ENCODE results near the gene GSTP1. TPM values are rescaled to one million over a fixed set of nuclear protein-coding genes. Genes with fewer than 3 reads are reported as not detected.

Gene GSTP1
- total and polyA plus RNA-seq, 9 of the 15 experiments (the other 6 are each of a cell fraction or from before 2014, with no cell fraction given) = 592 to 2,150 (median 1,204) TPM

DNA sequence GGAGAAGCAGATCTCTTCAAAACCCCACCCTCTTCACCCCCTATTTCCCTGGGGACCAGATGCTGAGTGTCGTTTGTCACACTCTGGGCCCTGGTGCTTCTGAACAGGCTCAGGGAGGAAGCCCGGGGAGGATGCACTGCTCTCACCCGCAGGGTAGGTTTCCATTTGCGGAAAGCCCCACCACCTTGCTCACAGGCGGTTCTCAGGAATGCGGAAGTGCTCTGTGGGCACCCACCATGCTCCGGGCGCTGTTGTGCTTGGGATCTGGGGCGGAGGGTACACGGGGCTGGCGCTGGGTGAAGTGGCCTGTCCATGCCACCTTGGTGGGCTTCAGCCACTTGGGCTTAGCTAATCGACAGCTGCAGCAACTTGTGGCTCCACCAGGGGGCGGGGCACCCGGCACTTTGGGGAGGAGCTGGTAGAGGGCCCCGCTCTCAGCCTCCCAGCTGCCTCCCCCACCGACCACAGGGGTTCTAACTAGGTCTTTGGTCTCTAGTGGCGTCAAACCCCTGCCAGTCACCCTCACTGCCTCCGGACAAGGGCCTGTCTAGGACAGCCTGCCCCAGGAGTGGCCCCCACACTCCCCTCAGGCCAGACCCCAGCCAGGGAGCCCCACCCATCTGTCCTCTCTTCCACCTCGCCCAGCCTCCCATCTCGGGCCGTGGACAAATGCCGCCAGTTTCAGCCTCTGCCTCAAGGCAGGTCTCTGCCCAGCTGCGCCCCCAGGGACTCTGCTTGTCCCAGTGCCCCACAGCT, 30.5 kb downstream of the GSTP1 start (continued):
- TF ChIP-seq, protein P1, sequence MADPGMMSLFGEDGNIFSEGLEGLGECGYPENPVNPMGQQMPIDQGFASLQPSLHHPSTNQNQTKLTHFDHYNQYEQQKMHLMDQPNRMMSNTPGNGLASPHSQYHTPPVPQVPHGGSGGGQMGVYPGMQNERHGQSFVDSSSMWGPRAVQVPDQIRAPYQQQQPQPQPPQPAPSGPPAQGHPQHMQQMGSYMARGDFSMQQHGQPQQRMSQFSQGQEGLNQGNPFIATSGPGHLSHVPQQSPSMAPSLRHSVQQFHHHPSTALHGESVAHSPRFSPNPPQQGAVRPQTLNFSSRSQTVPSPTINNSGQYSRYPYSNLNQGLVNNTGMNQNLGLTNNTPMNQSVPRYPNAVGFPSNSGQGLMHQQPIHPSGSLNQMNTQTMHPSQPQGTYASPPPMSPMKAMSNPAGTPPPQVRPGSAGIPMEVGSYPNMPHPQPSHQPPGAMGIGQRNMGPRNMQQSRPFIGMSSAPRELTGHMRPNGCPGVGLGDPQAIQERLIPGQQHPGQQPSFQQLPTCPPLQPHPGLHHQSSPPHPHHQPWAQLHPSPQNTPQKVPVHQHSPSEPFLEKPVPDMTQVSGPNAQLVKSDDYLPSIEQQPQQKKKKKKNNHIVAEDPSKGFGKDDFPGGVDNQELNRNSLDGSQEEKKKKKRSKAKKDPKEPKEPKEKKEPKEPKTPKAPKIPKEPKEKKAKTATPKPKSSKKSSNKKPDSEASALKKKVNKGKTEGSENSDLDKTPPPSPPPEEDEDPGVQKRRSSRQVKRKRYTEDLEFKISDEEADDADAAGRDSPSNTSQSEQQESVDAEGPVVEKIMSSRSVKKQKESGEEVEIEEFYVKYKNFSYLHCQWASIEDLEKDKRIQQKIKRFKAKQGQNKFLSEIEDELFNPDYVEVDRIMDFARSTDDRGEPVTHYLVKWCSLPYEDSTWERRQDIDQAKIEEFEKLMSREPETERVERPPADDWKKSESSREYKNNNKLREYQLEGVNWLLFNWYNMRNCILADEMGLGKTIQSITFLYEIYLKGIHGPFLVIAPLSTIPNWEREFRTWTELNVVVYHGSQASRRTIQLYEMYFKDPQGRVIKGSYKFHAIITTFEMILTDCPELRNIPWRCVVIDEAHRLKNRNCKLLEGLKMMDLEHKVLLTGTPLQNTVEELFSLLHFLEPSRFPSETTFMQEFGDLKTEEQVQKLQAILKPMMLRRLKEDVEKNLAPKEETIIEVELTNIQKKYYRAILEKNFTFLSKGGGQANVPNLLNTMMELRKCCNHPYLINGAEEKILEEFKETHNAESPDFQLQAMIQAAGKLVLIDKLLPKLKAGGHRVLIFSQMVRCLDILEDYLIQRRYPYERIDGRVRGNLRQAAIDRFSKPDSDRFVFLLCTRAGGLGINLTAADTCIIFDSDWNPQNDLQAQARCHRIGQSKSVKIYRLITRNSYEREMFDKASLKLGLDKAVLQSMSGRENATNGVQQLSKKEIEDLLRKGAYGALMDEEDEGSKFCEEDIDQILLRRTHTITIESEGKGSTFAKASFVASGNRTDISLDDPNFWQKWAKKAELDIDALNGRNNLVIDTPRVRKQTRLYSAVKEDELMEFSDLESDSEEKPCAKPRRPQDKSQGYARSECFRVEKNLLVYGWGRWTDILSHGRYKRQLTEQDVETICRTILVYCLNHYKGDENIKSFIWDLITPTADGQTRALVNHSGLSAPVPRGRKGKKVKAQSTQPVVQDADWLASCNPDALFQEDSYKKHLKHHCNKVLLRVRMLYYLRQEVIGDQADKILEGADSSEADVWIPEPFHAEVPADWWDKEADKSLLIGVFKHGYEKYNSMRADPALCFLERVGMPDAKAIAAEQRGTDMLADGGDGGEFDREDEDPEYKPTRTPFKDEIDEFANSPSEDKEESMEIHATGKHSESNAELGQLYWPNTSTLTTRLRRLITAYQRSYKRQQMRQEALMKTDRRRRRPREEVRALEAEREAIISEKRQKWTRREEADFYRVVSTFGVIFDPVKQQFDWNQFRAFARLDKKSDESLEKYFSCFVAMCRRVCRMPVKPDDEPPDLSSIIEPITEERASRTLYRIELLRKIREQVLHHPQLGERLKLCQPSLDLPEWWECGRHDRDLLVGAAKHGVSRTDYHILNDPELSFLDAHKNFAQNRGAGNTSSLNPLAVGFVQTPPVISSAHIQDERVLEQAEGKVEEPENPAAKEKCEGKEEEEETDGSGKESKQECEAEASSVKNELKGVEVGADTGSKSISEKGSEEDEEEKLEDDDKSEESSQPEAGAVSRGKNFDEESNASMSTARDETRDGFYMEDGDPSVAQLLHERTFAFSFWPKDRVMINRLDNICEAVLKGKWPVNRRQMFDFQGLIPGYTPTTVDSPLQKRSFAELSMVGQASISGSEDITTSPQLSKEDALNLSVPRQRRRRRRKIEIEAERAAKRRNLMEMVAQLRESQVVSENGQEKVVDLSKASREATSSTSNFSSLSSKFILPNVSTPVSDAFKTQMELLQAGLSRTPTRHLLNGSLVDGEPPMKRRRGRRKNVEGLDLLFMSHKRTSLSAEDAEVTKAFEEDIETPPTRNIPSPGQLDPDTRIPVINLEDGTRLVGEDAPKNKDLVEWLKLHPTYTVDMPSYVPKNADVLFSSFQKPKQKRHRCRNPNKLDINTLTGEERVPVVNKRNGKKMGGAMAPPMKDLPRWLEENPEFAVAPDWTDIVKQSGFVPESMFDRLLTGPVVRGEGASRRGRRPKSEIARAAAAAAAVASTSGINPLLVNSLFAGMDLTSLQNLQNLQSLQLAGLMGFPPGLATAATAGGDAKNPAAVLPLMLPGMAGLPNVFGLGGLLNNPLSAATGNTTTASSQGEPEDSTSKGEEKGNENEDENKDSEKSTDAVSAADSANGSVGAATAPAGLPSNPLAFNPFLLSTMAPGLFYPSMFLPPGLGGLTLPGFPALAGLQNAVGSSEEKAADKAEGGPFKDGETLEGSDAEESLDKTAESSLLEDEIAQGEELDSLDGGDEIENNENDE (IDR thresholded peaks at IDR 0.05; ENCODE audit: low read depth, low read length) = no peak
- TF ChIP-seq NFXL1 (CRISPR knock-in tag; IDR thresholded peaks at IDR 0.05) (no peak), MAFF (IDR thresholded peaks at IDR 0.05; ENCODE audit: low read length) (no peak), ERF (CRISPR knock-in tag; IDR thresholded peaks at IDR 0.05) (no peak), KDM5B (IDR thresholded peaks at IDR 0.05; ENCODE audit: insufficient replicate concordance, low read depth, low read length) (peak; percentile 20)
- TF ChIP-seq, protein P2, sequence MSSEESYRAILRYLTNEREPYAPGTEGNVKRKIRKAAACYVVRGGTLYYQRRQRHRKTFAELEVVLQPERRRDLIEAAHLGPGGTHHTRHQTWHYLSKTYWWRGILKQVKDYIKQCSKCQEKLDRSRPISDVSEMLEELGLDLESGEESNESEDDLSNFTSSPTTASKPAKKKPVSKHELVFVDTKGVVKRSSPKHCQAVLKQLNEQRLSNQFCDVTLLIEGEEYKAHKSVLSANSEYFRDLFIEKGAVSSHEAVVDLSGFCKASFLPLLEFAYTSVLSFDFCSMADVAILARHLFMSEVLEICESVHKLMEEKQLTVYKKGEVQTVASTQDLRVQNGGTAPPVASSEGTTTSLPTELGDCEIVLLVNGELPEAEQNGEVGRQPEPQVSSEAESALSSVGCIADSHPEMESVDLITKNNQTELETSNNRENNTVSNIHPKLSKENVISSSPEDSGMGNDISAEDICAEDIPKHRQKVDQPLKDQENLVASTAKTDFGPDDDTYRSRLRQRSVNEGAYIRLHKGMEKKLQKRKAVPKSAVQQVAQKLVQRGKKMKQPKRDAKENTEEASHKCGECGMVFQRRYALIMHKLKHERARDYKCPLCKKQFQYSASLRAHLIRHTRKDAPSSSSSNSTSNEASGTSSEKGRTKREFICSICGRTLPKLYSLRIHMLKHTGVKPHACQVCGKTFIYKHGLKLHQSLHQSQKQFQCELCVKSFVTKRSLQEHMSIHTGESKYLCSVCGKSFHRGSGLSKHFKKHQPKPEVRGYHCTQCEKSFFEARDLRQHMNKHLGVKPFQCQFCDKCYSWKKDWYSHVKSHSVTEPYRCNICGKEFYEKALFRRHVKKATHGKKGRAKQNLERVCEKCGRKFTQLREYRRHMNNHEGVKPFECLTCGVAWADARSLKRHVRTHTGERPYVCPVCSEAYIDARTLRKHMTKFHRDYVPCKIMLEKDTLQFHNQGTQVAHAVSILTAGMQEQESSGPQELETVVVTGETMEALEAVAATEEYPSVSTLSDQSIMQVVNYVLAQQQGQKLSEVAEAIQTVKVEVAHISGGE (CRISPR knock-in tag; IDR thresholded peaks at IDR 0.05) = no peak
- TF ChIP-seq, protein P3, sequence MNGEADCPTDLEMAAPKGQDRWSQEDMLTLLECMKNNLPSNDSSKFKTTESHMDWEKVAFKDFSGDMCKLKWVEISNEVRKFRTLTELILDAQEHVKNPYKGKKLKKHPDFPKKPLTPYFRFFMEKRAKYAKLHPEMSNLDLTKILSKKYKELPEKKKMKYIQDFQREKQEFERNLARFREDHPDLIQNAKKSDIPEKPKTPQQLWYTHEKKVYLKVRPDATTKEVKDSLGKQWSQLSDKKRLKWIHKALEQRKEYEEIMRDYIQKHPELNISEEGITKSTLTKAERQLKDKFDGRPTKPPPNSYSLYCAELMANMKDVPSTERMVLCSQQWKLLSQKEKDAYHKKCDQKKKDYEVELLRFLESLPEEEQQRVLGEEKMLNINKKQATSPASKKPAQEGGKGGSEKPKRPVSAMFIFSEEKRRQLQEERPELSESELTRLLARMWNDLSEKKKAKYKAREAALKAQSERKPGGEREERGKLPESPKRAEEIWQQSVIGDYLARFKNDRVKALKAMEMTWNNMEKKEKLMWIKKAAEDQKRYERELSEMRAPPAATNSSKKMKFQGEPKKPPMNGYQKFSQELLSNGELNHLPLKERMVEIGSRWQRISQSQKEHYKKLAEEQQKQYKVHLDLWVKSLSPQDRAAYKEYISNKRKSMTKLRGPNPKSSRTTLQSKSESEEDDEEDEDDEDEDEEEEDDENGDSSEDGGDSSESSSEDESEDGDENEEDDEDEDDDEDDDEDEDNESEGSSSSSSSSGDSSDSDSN (IDR thresholded peaks at IDR 0.05; ENCODE audit: borderline replicate concordance in 1 of 2, low read depth in 2 of 2, low read length in 2 of 2) = no peak
